ENCODE data around the gene DHX32. TPM values are rescaled to one million over a fixed set of nuclear protein-coding genes. Genes with fewer than 3 reads are reported as not detected.
"Not testable (repeated sequence)": the region's sequence is repeated elsewhere in the genome, so short reads cannot be mapped to it uniquely, and the experiment has no call there.

Gene DHX32
- total RNA-seq, 1 experiment from 2014 or later: 28.0 TPM

GRCh38 chr10:125926247-125926646, 45.2 kb upstream of the DHX32 start:
- Mint-ChIP-seq H3K4me1 (peaks cover 4% of the 10 kb centered on the region), H3K27me3 (ENCODE audit: low read depth) (no peaks in the 10 kb centered on the region), H3K36me3 (no peaks in the 10 kb centered on the region), H3K9me3 (peaks cover 5% of the 10 kb centered on the region), H3K4me3 (no peak overlapping the region), H3K27ac (no peak overlapping the region)
- ATAC-seq: no peak
- ChIA-PET POLR2A (no interaction called here), CTCF (no interaction called here)
- TF ChIP-seq IRF1 (CRISPR knock-in tag; IDR thresholded peaks at IDR 0.05) (no peak), ZNF219 (CRISPR knock-in tag; IDR thresholded peaks at IDR 0.05; ENCODE audit: borderline replicate concordance) (no peak), ELF4 (CRISPR knock-in tag; IDR thresholded peaks at IDR 0.05; ENCODE audit: low read depth) (no peak), ARID4B (CRISPR knock-in tag; IDR thresholded peaks at IDR 0.05; ENCODE audit: borderline replicate concordance) (no peak), CDX4 (CRISPR knock-in tag; IDR thresholded peaks at IDR 0.05; ENCODE audit: borderline replicate concordance) (no peak), E2F5 (CRISPR knock-in tag; IDR thresholded peaks at IDR 0.05) (no peak), RORB (CRISPR knock-in tag; IDR thresholded peaks at IDR 0.05) (no peak), ATF2 (CRISPR knock-in tag; IDR thresholded peaks at IDR 0.05; ENCODE audit: borderline replicate concordance, low read depth) (no peak)
- DNase-seq (ENCODE audit: low spot score): no peak

- ChIA-PET POLR2A (no interaction called here), CTCF (interaction anchor here (1.3 kb wide), 1 partner anchor 9 kb away, joined by 3 read pairs; no protein-coding TSS in a partner anchor)
- peaks cover 4% of the 10 kb centered on the region for H3K4me1 Mint-ChIP-seq
- H3K27me3 Mint-ChIP-seq (ENCODE audit: low read depth): no peaks in the 10 kb centered on the region
- no peaks in the 10 kb centered on the region for H3K36me3 Mint-ChIP-seq
- no peak overlapping the region for H3K27ac Mint-ChIP-seq
- ATAC-seq (no peak), DNase-seq (ENCODE audit: low spot score) (no peak)
- no peak overlapping the region for H3K4me3 Mint-ChIP-seq
- no peaks in the 10 kb centered on the region for H3K9me3 Mint-ChIP-seq
- no peak for TF ChIP-seq ZBTB43 (CRISPR knock-in tag; IDR thresholded peaks at IDR 0.05)
These were observed 44.3 kb upstream of the DHX32 start for GRCh38 chr10:125925262-125925834.

- H3K9me3 Mint-ChIP-seq; ATAC-seq; H3K36me3 Mint-ChIP-seq; H3K27me3 Mint-ChIP-seq (ENCODE audit: low read depth); H3K4me1 Mint-ChIP-seq; H3K4me3 Mint-ChIP-seq; POLR2A ChIA-PET; H3K27ac Mint-ChIP-seq; CTCF ChIA-PET; DNase-seq (ENCODE audit: low spot score): not testable (repeated sequence)
These were observed 40.7 kb upstream of the DHX32 start for GRCh38 chr10:125921643-125922306.

- POLR2A ChIA-PET; ATAC-seq; H3K4me3 Mint-ChIP-seq; H3K27me3 Mint-ChIP-seq (ENCODE audit: low read depth); DNase-seq (ENCODE audit: low spot score); H3K36me3 Mint-ChIP-seq; H3K27ac Mint-ChIP-seq; CTCF ChIA-PET; H3K4me1 Mint-ChIP-seq; H3K9me3 Mint-ChIP-seq: not testable (repeated sequence)
These were observed 36.7 kb upstream of the DHX32 start for GRCh38 chr10:125917704-125918361.
